Measurements from ENCODE around the gene REP15.

- TF ChIP-seq CTCF (IDR thresholded peaks at IDR 0.05) (no peak), EP300 (IDR thresholded peaks at IDR 0.05) (no peak), POLR2A (IDR thresholded peaks at IDR 0.05) (no peak)
Measured at GRCh38 chr12:27672643-27673042, 23.6 kb upstream of the REP15 start.
